ENCODE measurements around the gene TNFAIP6.
"Not testable (repeated sequence)": the region's sequence is repeated elsewhere in the genome, so short reads cannot be mapped to it uniquely, and the experiment has no call there.

TNFAIP6 gene, protein sequence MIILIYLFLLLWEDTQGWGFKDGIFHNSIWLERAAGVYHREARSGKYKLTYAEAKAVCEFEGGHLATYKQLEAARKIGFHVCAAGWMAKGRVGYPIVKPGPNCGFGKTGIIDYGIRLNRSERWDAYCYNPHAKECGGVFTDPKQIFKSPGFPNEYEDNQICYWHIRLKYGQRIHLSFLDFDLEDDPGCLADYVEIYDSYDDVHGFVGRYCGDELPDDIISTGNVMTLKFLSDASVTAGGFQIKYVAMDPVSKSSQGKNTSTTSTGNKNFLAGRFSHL

GRCh38 chr2:151357359-151357758 is at the start of gene TNFAIP6:
TSS of gene TNFAIP6 (plus strand) at chr2:151357592. CDS start at chr2:151357667, 75 bp downstream.
- no peak for DNase-seq

- DNase-seq, result not testable (repeated sequence)
These were observed 47.1 kb upstream of the TNFAIP6 start for GRCh38 chr2:151310313-151310712.

DNA sequence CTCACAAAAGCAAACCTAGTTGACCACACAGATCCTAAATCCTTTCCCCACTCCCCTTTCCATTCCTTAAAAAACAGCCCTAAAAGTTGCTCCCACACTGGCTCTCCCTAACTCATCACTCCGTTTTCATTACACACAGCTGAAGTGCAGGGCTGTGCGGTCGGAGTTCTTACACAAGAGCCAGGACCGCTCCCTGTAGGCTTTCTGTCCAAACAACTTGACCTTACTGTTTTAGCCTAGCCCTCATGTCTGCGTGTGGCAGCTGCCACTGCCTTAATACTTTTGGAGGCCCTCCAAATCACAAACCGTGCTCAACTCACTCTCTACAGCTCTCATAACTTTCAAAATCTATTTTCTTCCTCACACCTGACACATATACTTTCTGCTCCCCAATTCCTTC is 45.0 kb upstream of the TNFAIP6 start:
- DNase-seq, result not testable (repeated sequence)

- DNase-seq, result no peak
These were observed 42.0 kb upstream of the TNFAIP6 start for GRCh38 chr2:151315381-151315903.

- no peak for DNase-seq
These were observed 31.8 kb upstream of the TNFAIP6 start for GRCh38 chr2:151325581-151326095.

DNA sequence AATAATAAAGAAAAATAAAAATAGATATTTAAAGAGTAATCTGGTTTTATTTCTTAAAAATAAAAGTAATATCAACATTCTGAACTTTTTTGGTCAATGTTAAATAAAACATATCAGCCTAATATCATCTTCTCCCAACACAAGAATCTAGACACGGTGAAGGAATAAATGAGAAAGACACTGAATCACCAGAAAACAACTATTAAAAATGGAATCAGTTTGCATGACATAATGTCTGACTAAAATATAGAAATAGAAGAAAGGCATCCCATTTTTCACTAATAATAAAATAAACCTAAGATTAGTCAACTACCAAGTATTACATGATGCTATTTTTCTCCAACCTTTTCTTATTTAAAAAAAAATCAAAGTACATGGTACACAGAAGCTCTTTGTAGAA is 30.8 kb upstream of the TNFAIP6 start:
- no peak for DNase-seq

- no peak for DNase-seq
These were observed 27.4 kb upstream of the TNFAIP6 start for GRCh38 chr2:151329998-151330397.

- DNase-seq, result no peak
These were observed 24.3 kb upstream of the TNFAIP6 start for GRCh38 chr2:151333083-151333482.

GRCh38 chr2:151334082-151334815 is 23.1 kb upstream of the TNFAIP6 start:
- DNase-seq, result no peak

- DNase-seq, result no peak
These were observed 20.5 kb upstream of the TNFAIP6 start for GRCh38 chr2:151336863-151337371.

DNA sequence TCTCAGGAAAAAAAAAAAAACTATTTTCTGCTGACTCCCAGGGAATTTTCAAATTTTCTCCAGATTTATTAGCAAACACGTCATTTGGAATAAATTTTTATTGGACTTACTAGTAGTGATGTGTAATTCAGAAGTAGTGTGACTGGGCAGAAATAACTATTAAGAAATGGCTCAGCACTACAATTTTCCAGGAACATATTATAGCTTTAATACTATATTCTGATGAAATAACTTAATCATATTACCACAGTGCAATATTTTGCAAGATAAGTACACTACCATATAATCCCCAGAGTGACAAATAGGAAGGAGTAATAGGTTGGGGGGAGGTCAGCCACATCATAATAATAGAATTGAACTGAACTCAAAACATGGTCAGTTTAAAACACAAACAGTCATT is 19.7 kb upstream of the TNFAIP6 start:
- no peak for DNase-seq

GRCh38 chr2:151338115-151338514 is 19.3 kb upstream of the TNFAIP6 start:
- no peak for DNase-seq

- DNase-seq, result no peak
These were observed 14.3 kb upstream of the TNFAIP6 start for GRCh38 chr2:151343073-151343472.

GRCh38 chr2:151344191-151344590 is 13.2 kb upstream of the TNFAIP6 start:
- DNase-seq, result not testable (repeated sequence)

- no peak for DNase-seq
These were observed 12.5 kb upstream of the TNFAIP6 start for GRCh38 chr2:151344906-151345305.

- DNase-seq, result no peak
These were observed 10.1 kb upstream of the TNFAIP6 start for GRCh38 chr2:151347294-151347693.

GRCh38 chr2:151347906-151348305 is 9.5 kb upstream of the TNFAIP6 start:
- DNase-seq, result no peak

DNA sequence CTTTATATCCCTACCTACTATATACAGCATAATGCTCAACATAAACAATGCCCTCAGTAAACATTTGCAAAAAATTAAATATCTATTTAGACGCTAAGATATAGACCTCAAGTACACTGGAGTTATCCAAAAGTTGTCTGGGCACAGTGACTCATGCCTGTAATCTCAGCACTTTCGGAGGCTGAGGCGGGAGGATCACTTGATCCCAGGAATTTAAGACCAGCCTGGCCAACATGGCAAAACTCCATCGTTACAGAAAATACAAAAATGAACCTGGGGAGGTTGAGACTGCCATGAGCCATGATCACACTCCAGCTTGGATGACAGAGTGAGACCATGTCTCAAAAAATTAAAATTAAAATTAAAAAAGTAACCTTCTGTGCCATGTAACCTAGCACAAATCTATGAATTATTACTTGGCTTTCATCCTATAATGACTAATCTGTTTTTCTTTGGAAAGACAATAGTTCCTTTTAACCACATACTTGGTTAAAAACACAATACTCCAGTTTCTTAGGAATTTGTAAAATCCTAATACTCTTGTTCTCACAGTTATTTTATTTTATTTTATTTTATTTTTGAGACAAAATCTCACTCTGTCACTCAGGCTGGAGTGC is 6.7 kb upstream of the TNFAIP6 start:
- no peak for DNase-seq

DNA sequence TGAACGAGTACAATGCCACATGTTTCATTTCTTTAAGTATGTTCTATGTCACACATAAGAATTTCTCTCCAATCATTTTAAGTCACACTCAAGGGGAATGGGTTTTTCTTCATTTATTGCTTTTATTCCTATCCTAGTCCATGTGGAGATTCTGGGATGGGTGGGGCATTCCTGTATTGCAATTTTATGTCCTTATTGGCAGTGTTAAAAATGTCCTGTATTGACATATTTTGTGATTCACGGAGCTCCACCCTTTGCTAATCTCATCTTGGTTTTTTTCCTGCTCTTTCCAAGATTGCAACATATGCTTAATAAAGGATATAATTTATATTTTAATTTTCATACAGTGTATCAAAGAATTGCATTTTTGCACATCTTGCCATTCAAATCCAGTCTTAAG is 3.4 kb upstream of the TNFAIP6 start:
- DNase-seq, result no peak

DNA sequence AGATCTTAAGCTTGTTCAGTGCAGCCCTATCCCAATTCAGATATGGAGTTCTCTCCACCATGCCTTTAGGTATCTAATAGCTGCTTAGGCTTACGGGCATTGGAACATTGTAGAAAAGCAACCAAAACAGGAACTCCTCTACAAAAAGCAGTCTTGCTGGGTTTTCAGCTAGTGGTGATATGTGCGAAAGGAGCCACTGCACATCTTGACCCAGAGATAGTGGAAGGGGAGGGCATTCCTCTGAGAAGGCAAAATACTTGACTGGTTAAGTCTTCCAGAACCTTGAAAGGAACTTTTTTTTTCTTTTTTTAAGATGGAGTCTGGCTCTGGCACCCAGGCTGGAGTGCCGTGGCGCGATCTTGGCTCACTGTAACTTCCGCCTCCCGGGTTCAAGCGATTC is 2.6 kb upstream of the TNFAIP6 start:
- DNase-seq, result no peak

DNA sequence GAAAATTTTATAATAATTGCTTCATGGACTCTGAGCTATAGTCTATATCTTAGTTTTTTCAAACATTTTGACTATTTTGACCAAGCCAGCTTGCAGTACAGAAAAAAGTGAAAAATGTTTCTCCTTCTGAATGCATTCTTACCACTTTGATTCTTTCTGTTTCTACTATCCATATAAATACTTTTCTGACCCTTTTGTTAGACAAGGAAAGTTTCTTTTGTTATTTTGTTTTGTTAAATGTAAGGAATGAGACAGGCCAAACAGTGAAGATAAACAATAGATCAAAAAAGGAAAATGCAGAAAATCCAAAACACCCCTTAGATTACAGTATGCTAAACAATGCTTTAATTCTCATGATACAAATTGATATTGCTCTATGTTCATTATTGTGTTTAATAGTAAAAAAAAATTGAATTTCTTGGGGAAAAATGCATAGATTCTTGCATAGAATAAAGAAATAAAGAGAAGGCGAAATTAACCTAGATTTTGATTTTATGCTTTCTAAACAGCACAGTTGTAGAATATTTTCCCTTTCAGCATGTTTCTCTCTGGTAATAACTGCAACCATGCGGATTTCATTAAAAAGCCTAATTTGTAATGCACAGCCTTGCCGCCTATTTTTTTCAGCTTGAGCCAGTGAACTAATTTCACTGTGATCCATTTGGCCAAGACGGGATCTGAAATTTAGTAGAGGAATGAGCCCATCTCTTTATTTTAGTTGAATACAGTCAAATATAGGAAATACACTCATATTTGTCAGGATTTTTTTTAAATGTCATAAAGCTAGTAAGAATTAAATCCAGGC is 976 bp downstream of the TNFAIP6 start:
- DNase-seq, result no peak

GRCh38 chr2:151359768-151360461 is 2.5 kb downstream of the TNFAIP6 start:
- no peak for DNase-seq
